NCI-H748 treated with DMSO at 0.1 percent for 48 hours (cell line): ENCODE data around the gene STON1.
"Not testable (repeated sequence)": the region's sequence is repeated elsewhere in the genome, so short reads cannot be mapped to it uniquely, and the experiment has no call there.

Experiments
- DNase-seq: peaks from one replicate; lab custom pipeline; 2025; lab: John Stamatoyannopoulos, UW

STON1 gene

DNA sequence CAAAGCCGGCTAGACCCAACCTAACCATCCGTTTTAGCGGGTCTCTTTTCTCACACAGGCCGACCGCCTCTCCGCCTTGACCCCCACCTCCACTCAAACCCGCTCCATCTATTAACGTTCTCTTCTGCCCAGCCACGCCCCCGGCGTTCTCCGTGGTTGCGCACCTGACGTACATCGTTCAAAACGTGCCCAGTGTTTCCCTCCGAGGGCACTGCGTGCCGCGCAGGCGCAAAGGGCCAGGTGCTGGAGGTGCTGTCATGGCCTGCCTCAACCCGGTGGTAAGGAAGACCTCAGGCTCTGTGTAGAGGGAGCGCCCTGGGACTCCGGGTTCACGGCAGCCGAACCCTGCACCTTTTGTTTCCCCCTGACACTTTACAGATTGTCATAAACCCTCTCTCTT is 87.7 kb downstream of the STON1 start, which contains the start of gene GTF2A1L:
Gene GTF2A1L, plus strand, starts transcription at position 239 of the 400 bp plus-strand sequence. Its CDS starts 19 bp downstream, at position 258.
- no peak for DNase-seq

DNA sequence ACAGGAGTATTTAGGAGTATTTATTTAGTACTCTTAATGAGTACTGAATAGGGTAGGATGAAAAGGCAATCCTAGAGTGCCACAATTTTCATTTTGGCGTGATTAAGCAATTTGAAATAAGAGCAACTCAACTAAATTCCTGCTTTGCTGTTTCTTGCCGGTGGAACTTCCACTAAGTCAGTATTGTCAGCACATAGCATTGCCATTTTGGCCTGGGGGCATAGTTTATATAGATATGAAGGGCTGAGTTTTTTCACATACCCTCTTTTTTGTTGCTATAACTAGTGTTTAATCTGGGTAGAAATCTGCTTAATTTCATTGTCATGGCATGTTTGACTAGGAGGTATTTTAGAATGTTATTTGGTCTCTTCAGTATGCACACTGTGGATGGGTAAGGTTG is 89.6 kb downstream of the STON1 start:
- DNase-seq, result no peak

DNA sequence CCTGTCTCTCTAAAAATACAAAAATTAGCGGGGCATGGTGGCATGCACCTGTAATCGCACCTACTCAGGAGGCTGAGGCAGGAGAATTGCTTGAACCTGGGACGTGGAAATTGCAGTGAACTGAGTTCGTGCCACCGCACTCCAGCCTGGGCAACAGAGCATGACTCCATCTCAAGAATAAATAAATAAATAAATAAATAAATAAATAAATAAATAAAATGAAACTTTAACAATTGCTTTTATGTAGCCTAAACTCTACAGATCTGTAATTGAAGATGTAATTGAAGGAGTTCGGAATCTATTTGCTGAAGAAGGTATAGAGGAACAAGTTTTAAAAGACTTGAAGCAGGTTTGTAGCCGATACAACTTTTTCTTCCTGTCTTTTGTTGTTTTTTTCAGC is 90.7 kb downstream of the STON1 start:
- DNase-seq, result no peak

DNA sequence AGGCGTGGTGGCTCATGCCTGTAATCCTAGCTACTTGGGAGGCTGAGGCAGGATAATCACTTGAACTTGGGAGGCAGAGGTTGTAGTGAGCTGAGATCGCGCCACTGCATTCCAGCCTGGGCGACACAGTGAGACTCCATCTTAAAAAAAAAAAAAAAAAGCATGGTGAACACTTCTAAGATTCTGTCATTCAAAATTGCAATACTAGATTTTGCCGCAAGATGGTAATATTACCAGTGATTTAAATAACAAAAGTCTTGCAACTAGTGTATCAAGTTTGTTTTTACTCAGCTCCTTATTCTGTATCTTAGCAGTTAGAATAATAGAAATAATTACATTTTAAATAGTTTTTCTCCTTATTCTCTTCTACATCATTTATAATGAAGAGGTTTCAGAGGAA is 92.7 kb downstream of the STON1 start:
- not testable (repeated sequence) for DNase-seq

DNA sequence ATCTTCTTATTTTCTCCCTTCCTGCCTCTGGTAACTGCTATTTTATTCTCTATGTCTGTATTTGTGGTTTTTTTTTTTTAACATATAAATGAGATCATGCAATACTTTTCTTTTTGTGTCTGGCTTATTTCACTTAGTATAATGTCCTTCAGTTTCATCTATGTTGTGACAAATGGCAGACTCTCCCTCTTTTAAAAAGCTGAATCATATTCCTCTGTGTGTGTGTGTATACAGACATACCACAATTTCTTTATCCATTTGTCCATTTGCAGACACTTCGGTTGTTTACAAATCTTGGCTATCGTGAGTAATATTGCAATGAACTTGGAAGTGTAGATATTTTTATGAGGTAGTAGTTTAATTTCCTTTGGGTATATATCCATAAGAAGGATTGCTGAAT is 94.7 kb downstream of the STON1 start:
- no peak for DNase-seq

DNA sequence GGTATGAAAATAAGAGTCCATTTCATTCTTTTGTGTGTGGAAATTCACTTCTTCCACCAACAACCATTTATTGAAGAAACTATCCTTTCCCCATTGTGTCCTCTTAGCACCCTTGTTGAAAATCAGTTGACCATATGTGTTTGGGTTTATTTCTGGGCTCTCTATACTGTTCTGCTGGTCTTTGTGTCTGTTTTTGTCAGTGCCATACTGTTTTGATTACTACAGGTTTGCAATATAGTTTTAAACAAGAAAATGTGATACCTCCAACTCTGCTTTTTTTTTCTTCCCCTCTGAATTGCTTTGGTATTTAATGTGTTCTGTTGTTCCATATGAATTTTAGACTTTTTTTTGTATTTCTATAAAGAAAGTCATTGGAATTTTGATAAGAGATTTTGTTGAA is 96.1 kb downstream of the STON1 start:
- DNase-seq, result no peak

DNA sequence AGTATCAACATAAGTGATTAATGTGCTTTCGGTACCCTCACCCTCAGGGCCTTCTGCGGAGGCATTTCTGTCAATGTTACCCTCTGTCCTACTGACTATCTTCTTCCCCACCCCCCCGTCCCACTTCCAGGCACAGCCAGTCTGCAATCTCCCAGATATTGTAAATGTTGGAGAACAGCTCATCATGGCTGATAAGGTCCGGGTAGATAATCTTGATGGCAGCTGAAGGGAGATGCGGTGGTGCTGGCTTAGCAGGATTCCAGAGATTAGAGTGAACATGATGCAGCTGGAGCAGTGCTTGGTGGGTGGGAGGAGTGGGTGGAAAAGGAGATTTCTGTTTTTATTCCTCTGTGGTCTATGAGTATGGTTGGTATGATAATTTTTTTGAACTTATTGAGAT is 103.2 kb downstream of the STON1 start:
- no peak for DNase-seq

DNA sequence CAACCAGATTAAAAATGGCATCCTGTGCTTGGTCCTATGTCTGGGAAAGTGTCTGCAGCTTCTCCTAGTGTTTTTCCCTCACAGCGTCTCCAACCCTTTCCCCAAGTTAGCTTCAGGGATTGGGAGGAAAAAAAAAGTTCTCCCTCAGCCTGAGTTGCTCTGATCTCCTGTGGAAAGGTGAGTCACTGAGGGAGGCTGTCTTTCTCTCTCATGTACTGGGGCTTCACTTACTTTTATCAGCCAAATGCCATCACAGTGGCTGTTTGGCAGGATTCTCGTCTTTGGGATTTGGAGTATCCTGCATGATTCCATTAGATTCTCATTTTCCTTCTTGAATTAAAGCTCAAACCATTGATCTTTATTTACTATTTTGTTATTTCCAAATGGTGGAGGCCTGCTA is 105.8 kb downstream of the STON1 start:
- DNase-seq, result no peak

DNA sequence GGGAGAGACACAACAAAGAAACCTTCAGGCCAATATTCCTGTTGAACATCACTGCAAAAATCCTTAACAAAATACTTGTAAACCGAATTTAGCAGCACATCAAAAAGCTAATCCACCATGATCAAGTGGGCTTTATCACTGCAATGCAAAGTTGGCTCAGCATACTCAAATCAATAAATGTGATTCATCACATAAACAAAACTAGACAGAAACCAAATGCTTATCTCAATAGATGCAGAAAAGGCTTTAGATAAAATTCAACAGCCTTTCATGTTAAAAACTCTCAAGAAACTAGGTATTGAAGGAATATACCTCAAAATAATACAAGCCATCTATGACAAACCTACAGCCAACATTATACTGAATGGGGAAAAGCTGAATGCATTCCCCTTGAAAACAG is 108.3 kb downstream of the STON1 start:
- DNase-seq, result no peak
